GM12878 (cell line): ENCODE results near the gene SRA1. TPM values are rescaled to one million over a fixed set of nuclear protein-coding genes. Genes with fewer than 3 reads are reported as not detected.

Experiments
- BHLHE40 ChIP-seq, 2 experiments: fragments of 450-650 bp in 1 of 2; IDR thresholded peaks; 2 replicates each; pipeline ENCODE4 v1.6.1; 2011 to 2017; ENCODE audit warnings: low read depth in 2 of 2, borderline replicate concordance in 1 of 2, improper control_type of control experiment in 1 of 2, low read length in 1 of 2, mild to moderate bottlenecking in 1 of 2
- JUND ChIP-seq: IDR thresholded peaks from 2 replicates; pipeline ENCODE4 v1.6.1; 2012; ENCODE audit warnings: low read depth, mild to moderate bottlenecking, low read length, improper control_type of control experiment, moderate library complexity
- MTA2 ChIP-seq: fragments of 450-650 bp; IDR thresholded peaks from 2 replicates; pipeline ENCODE4 v1.6.1; 2016; ENCODE audit warnings: low read depth, mild to moderate bottlenecking, moderate library complexity
- PKNOX1 ChIP-seq: fragments of 450-650 bp; IDR thresholded peaks from 2 replicates; pipeline ENCODE4 v1.6.1; 2016; ENCODE audit warnings: mild to moderate bottlenecking
- RAD21 ChIP-seq: IDR thresholded peaks from 2 replicates; pipeline ENCODE4 v1.6.1; 2011; ENCODE audit warnings: mild to moderate bottlenecking, low read depth, low read length, moderate library complexity; ENCODE audit not compliant: insufficient read depth
- RFX5 ChIP-seq: IDR thresholded peaks from 2 replicates; pipeline ENCODE4 v1.6.1; 2011; ENCODE audit warnings: low read depth, low read length, improper control_type of control experiment
- SIX5 ChIP-seq: IDR thresholded peaks from 2 replicates; pipeline ENCODE4 v1.6.1; 2011; ENCODE audit warnings: mild to moderate bottlenecking, low read depth, low read length, moderate library complexity; ENCODE audit not compliant: severe bottlenecking
- SMAD5 ChIP-seq: IDR thresholded peaks from 2 replicates; pipeline ENCODE4 v1.6.1; 2016; ENCODE audit warnings: antibody characterized with exemption, low read depth
- YBX1 ChIP-seq: fragments of 450-650 bp; IDR thresholded peaks from 2 replicates; pipeline ENCODE4 v1.6.1; 2016; ENCODE audit warnings: antibody characterized with exemption
- ZBED1 ChIP-seq: IDR thresholded peaks from 2 replicates; pipeline ENCODE4 v1.6.1; 2016; ENCODE audit warnings: borderline replicate concordance
- ZNF217 ChIP-seq: fragments of 450-650 bp; IDR thresholded peaks from 2 replicates; pipeline ENCODE4 v1.6.1; 2017; ENCODE audit warnings: antibody characterized with exemption, mild to moderate bottlenecking
- polyA plus RNA-seq, 11 experiments: library from polyadenylated mRNA; depleted of rRNA in 4 of 11; unstranded in 6 of 11; stranded (reverse) in 5 of 11; fragments of >200 nt; fragmentation: Nextera tagmentation in 4 of 11; fragmentation: Illumina TruSeq in 1 of 11; extraction: Ambion mirVana in 4 of 11; extraction: Trizol in 1 of 11; gene quantifications; 1 replicate in 1 of 11; 2 replicates in 10 of 11; pipeline versions ENCODE4 v1.2.1 to v1.2.3, GENCODE V29; 2011 to 2016; ENCODE audit warnings: inconsistent platforms in 2 of 11, missing spikeins in 2 of 11, low read depth in 1 of 11
- total RNA-seq, 4 experiments: library from RNA; depleted of rRNA in 3 of 4; stranded (reverse); fragments of >200 nt in 3 of 4; fragmentation: Illumina TruSeq in 1 of 4; extraction: Trizol in 1 of 4; gene quantifications; 2 replicates each; pipeline versions ENCODE4 v1.2.1 to v1.2.3, GENCODE V29; 2013 to 2021
- TF ChIP-seq, protein P1 (sequence below): fragments of 450-650 bp; IDR thresholded peaks from 2 replicates; pipeline ENCODE4 v1.6.1; 2018; ENCODE audit warnings: borderline replicate concordance, mild to moderate bottlenecking; ENCODE audit not compliant: partially characterized antibody

Gene SRA1
- total and polyA plus RNA-seq, 10 of the 15 experiments (the other 5 are each of a cell fraction or from before 2014, with no cell fraction given) = 35.3 to 127 (median 56.1) TPM

GRCh38 chr5:140596321-140596741, 39.1 kb upstream of the SRA1 start (continued):
- TF ChIP-seq SMAD5 (no peak), RFX5 (no peak), MTA2 (no peak), ZNF217 (no peak), SIX5 (no peak), YBX1 (no peak), RAD21 (no peak), ZBED1 (no peak), BHLHE40 (IDR thresholded peaks at IDR 0.05; ENCODE audit: borderline replicate concordance in 1 of 2, low read depth in 2 of 2, low read length in 1 of 2) (no peak), JUND (no peak), PKNOX1 (no peak)
- TF ChIP-seq, protein P1, sequence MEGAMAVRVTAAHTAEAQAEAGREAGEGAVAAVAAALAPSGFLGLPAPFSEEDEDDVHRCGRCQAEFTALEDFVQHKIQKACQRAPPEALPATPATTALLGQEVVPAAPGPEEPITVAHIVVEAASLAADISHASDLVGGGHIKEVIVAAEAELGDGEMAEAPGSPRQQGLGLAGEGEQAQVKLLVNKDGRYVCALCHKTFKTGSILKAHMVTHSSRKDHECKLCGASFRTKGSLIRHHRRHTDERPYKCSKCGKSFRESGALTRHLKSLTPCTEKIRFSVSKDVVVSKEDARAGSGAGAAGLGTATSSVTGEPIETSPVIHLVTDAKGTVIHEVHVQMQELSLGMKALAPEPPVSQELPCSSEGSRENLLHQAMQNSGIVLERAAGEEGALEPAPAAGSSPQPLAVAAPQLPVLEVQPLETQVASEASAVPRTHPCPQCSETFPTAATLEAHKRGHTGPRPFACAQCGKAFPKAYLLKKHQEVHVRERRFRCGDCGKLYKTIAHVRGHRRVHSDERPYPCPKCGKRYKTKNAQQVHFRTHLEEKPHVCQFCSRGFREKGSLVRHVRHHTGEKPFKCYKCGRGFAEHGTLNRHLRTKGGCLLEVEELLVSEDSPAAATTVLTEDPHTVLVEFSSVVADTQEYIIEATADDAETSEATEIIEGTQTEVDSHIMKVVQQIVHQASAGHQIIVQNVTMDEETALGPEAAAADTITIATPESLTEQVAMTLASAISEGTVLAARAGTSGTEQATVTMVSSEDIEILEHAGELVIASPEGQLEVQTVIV = no peak
